Hepatocyte (in vitro differentiated cells): ENCODE results near the gene HSPA14. TPM values are rescaled to one million over a fixed set of nuclear protein-coding genes. Genes with fewer than 3 reads are reported as not detected.

ENCODE experiments used
- DNase-seq: peaks from one replicate; pipeline ENCODE4 v3.0.0-alpha.2; 2016; ENCODE audit warnings: low spot score
- H2AFZ ChIP-seq: fragments of 200-600 bp; sonication (generic); 2 replicates; pipeline ENCODE4 v1.6.0; 2016; ENCODE audit warnings: antibody characterized with exemption, mild to moderate bottlenecking
- H3K27ac ChIP-seq: fragments of 200-600 bp; sonication (generic); 2 replicates; pipeline ENCODE4 v1.5.1; 2016; ENCODE audit warnings: mild to moderate bottlenecking
- H3K27me3 ChIP-seq: fragments of 200-600 bp; sonication (generic); 2 replicates; pipeline ENCODE4 v1.6.1; 2016
- H3K36me3 ChIP-seq: fragments of 200-600 bp; sonication (generic); replicated peaks from 2 replicates; pipeline ENCODE4 v1.5.1; 2016; ENCODE audit warnings: low read depth; ENCODE audit not compliant: insufficient read depth
- H3K4me1 ChIP-seq: fragments of 200-600 bp; sonication (generic); 2 replicates; pipeline ENCODE4 v1.5.1; 2016; ENCODE audit warnings: mild to moderate bottlenecking, moderate library complexity; ENCODE audit not compliant: insufficient read depth
- H3K4me2 ChIP-seq: fragments of 200-600 bp; sonication (generic); 2 replicates; pipeline ENCODE4 v1.6.0; 2016
- H3K4me3 ChIP-seq: fragments of 200-600 bp; sonication (generic); 2 replicates; pipeline ENCODE4 v1.5.1; 2016; ENCODE audit warnings: mild to moderate bottlenecking
- H3K79me2 ChIP-seq: fragments of 200-600 bp; sonication (generic); 2 replicates; pipeline ENCODE4 v1.6.0; 2017; ENCODE audit warnings: mild to moderate bottlenecking
- H3K9me2 ChIP-seq: fragments of 200-600 bp; sonication (generic); replicated peaks from 2 replicates; pipeline ENCODE4 v1.6.0; 2017; ENCODE audit warnings: mild to moderate bottlenecking; ENCODE audit not compliant: insufficient read depth
- H3K9me3 ChIP-seq: fragments of 200-600 bp; sonication (generic); 2 replicates; pipeline ENCODE4 v1.5.1; 2016; ENCODE audit warnings: low read depth, mild to moderate bottlenecking
- H4K20me1 ChIP-seq: fragments of 200-600 bp; sonication (generic); 2 replicates; pipeline ENCODE4 v1.6.0; 2016; ENCODE audit warnings: mild to moderate bottlenecking; ENCODE audit not compliant: insufficient read depth, poor library complexity, severe bottlenecking
- CTCF ChIP-seq: fragments of 200-600 bp; sonication (generic); IDR thresholded peaks from 2 replicates; pipeline ENCODE4 v1.5.1; 2016; ENCODE audit warnings: antibody characterized with exemption, mild to moderate bottlenecking; ENCODE audit not compliant: poor library complexity
- EZH2 ChIP-seq: fragments of 200-600 bp; sonication (generic); IDR thresholded peaks from 2 replicates; pipeline ENCODE4 v1.6.1; 2016; ENCODE audit warnings: antibody characterized with exemption, mild to moderate bottlenecking, borderline replicate concordance
- EZH2phosphoT487 ChIP-seq: fragments of 200-600 bp; sonication (generic); IDR thresholded peaks from one replicate; pipeline ENCODE4 v1.6.1; 2018; ENCODE audit warnings: antibody characterized with exemption, mild to moderate bottlenecking, low read depth, moderate library complexity; ENCODE audit not compliant: unreplicated experiment, severe bottlenecking
- whole genome bisulfite sequencing: methylation state at CpG from one replicate; pipeline ENCODE4 v1.1.6; 2016; ENCODE audit warnings: low lambda C conversion rate; ENCODE audit errors: missing lambda C conversion rate; 5-methylcytosine and 5-hydroxymethylcytosine counted together
- polyA plus RNA-seq: library from polyadenylated mRNA; unstranded; fragments of >200 nt; fragmentation: Nextera tagmentation; extraction: Ambion mirVana; gene quantifications from 2 replicates; pipeline ENCODE4 v1.2.1, GENCODE V29; 2016
- total RNA-seq: library from RNA; depleted of rRNA; stranded (reverse); fragments of >200 nt; gene quantifications from 2 replicates; pipeline ENCODE4 v1.2.3, GENCODE V29; 2014

HSPA14 gene
- total and polyA plus RNA-seq, 2 experiments from 2014 or later: 9.9 to 20.2 TPM

GRCh38 chr10:14836208-14836607, 1.9 kb upstream of the HSPA14 start:
- TF ChIP-seq CTCF (no peak), EZH2phosphoT487 (no peak), EZH2 (no peak)
- H3K27ac ChIP-seq: peak overlapping the region; percentile 93
- DNase-seq: no peak
- no peak overlapping the region for H2AFZ ChIP-seq
- H4K20me1 ChIP-seq: no peaks in the 10 kb centered on the region
- H3K4me3 ChIP-seq: no peak overlapping the region
- no peaks in the 10 kb centered on the region for H3K9me2 ChIP-seq
- H3K4me1 ChIP-seq: peaks cover 9% of the 10 kb centered on the region
- no peaks in the 10 kb centered on the region for H3K36me3 ChIP-seq
- peak overlapping the region; percentile 78 for H3K4me2 ChIP-seq
- no peaks in the 10 kb centered on the region for H3K9me3 ChIP-seq
- peaks cover 31% of the 10 kb centered on the region for H3K79me2 ChIP-seq
- WGBS: 97% methylated on average over 2 of the region's 2 CpGs
- H3K27me3 ChIP-seq: no peaks in the 10 kb centered on the region

- no peaks in the 10 kb centered on the region for H4K20me1 ChIP-seq
- no peaks in the 10 kb centered on the region for H3K9me3 ChIP-seq
- no peaks in the 10 kb centered on the region for H3K9me2 ChIP-seq
- peak overlapping the region; percentile 16 for H3K4me3 ChIP-seq
- WGBS: 24% methylated on average over 14 of the region's 14 CpGs
- no peak for DNase-seq
- no peaks in the 10 kb centered on the region for H3K27me3 ChIP-seq
- H2AFZ ChIP-seq: peak overlapping the region; percentile 72
- no peaks in the 10 kb centered on the region for H3K36me3 ChIP-seq
- peaks cover 9% of the 10 kb centered on the region for H3K4me1 ChIP-seq
- peaks cover 34% of the 10 kb centered on the region for H3K79me2 ChIP-seq
- TF ChIP-seq EZH2 (no peak), EZH2phosphoT487 (no peak), CTCF (no peak)
- peak overlapping the region; percentile 93 for H3K27ac ChIP-seq
- peak overlapping the region; percentile 78 for H3K4me2 ChIP-seq
Measured at GRCh38 chr10:14837003-14837756, 926 bp upstream of the HSPA14 start.

GRCh38 chr10:14838582-14839304, 637 bp downstream of the HSPA14 start:
- H3K9me3 ChIP-seq: no peaks in the 10 kb centered on the region
- DNase-seq: peak; percentile 58
- TF ChIP-seq CTCF (no peak), EZH2phosphoT487 (no peak), EZH2 (no peak)
- H3K27ac ChIP-seq: peak overlapping the region; percentile 94
- H3K27me3 ChIP-seq: no peaks in the 10 kb centered on the region
- no peaks in the 10 kb centered on the region for H4K20me1 ChIP-seq
- peaks cover 34% of the 10 kb centered on the region for H3K79me2 ChIP-seq
- peak overlapping the region; percentile 94 for H3K4me2 ChIP-seq
- peak overlapping the region; percentile 71 for H3K4me3 ChIP-seq
- peaks cover 9% of the 10 kb centered on the region for H3K4me1 ChIP-seq
- H3K9me2 ChIP-seq: no peaks in the 10 kb centered on the region
- peak overlapping the region; percentile 81 for H2AFZ ChIP-seq
- under 1% methylated on average over 39 of the region's 60 CpGs for WGBS
- H3K36me3 ChIP-seq: no peaks in the 10 kb centered on the region
